Activated CD4-positive, alpha-beta T cell treated with anti-CD3 and anti-CD28 coated beads, Interleukin-2, amount 10 ng/mL, durations not matched to agents 24 days and 14 days (primary cell): Measurements from ENCODE around the gene ADAMTSL1. TPM values are rescaled to one million over a fixed set of nuclear protein-coding genes. Genes with fewer than 3 reads are reported as not detected.

Experiments used
- DNase-seq: peaks from one replicate; pipeline ENCODE4 v3.0.0; 2022
- H3K27ac Mint-ChIP-seq: one replicate; pipeline ENCODE4 v1.8.0; 2022; ENCODE audit warnings: mild to moderate bottlenecking, mixed read lengths
- H3K27me3 Mint-ChIP-seq: one replicate; pipeline ENCODE4 v1.8.0; 2022; ENCODE audit warnings: mixed read lengths
- H3K36me3 Mint-ChIP-seq: one replicate; pipeline ENCODE4 v1.8.0; 2022; ENCODE audit warnings: low read depth, mild to moderate bottlenecking, mixed read lengths
- H3K4me1 Mint-ChIP-seq: one replicate; pipeline ENCODE4 v1.8.0; 2021; ENCODE audit warnings: mixed read lengths
- H3K4me3 Mint-ChIP-seq: one replicate; pipeline ENCODE4 v1.8.0; 2022; ENCODE audit warnings: mild to moderate bottlenecking, moderate library complexity, mixed read lengths
- H3K9me3 Mint-ChIP-seq: one replicate; pipeline ENCODE4 v1.8.0; 2021; ENCODE audit warnings: mixed read lengths
- intact Hi-C: fragments of 100-400 bp; cut with micrococcal nuclease; formaldehyde crosslinking; loops from one replicate; pipeline ENCODE4 v1.15.1; 2023
- total RNA-seq: library from RNA; stranded (reverse); gene quantifications from 2 replicates; pipeline ENCODE4 v1.2.3, GENCODE V29; 2022

Gene ADAMTSL1
- total RNA-seq, 1 donor from 2014 or later = not detected

- H3K4me3 Mint-ChIP-seq = no peak overlapping the region
- H3K4me1 Mint-ChIP-seq = no peaks in the 10 kb centered on the region
- intact Hi-C loops = no loop called here
- no peaks in the 10 kb centered on the region for H3K36me3 Mint-ChIP-seq
- no peaks in the 10 kb centered on the region for H3K27me3 Mint-ChIP-seq
- peaks cover 13% of the 10 kb centered on the region for H3K9me3 Mint-ChIP-seq
- DNase-seq = no peak
- no peak overlapping the region for H3K27ac Mint-ChIP-seq
These were observed 62.6 kb downstream of the ADAMTSL1 start for GRCh38 chr9:18536554-18536953.

GRCh38 chr9:18539203-18539693 lies 65.3 kb downstream of the ADAMTSL1 start:
- H3K4me1 Mint-ChIP-seq = no peaks in the 10 kb centered on the region
- no peak overlapping the region for H3K4me3 Mint-ChIP-seq
- intact Hi-C loops = no loop called here
- H3K9me3 Mint-ChIP-seq = peaks cover 10% of the 10 kb centered on the region
- no peaks in the 10 kb centered on the region for H3K36me3 Mint-ChIP-seq
- DNase-seq = no peak
- no peaks in the 10 kb centered on the region for H3K27me3 Mint-ChIP-seq
- H3K27ac Mint-ChIP-seq = no peak overlapping the region

GRCh38 chr9:18542837-18543405 lies 69.0 kb downstream of the ADAMTSL1 start:
- Mint-ChIP-seq H3K4me3 (no peak overlapping the region), H3K27me3 (no peaks in the 10 kb centered on the region), H3K36me3 (no peaks in the 10 kb centered on the region), H3K4me1 (no peaks in the 10 kb centered on the region), H3K9me3 (peaks cover 4% of the 10 kb centered on the region), H3K27ac (no peak overlapping the region)
- no peak for DNase-seq
- intact Hi-C loops = no loop called here

GRCh38 chr9:18543406-18544192 lies 69.6 kb downstream of the ADAMTSL1 start:
- no peaks in the 10 kb centered on the region for H3K36me3 Mint-ChIP-seq
- no peak for DNase-seq
- H3K27ac Mint-ChIP-seq = no peak overlapping the region

GRCh38 chr9:18544456-18544855 lies 70.5 kb downstream of the ADAMTSL1 start:
- no peak overlapping the region for H3K27ac Mint-ChIP-seq
- H3K9me3 Mint-ChIP-seq = no peaks in the 10 kb centered on the region
- H3K36me3 Mint-ChIP-seq = no peaks in the 10 kb centered on the region
- no peak overlapping the region for H3K4me3 Mint-ChIP-seq
- no peaks in the 10 kb centered on the region for H3K27me3 Mint-ChIP-seq
- intact Hi-C loops = no loop called here
- no peaks in the 10 kb centered on the region for H3K4me1 Mint-ChIP-seq
- no peak for DNase-seq

More at GRCh38 chr9:18543406-18544192, 69.6 kb downstream of the ADAMTSL1 start:
- H3K9me3 Mint-ChIP-seq = peaks cover under 1% of the 10 kb centered on the region
- H3K4me1 Mint-ChIP-seq = no peaks in the 10 kb centered on the region
- intact Hi-C loops = no loop called here
- H3K4me3 Mint-ChIP-seq = no peak overlapping the region
- no peaks in the 10 kb centered on the region for H3K27me3 Mint-ChIP-seq

- H3K9me3 Mint-ChIP-seq = no peaks in the 10 kb centered on the region
- H3K4me1 Mint-ChIP-seq = no peaks in the 10 kb centered on the region
- intact Hi-C loops = no loop called here
- H3K27me3 Mint-ChIP-seq = no peaks in the 10 kb centered on the region
- no peak for DNase-seq
- no peaks in the 10 kb centered on the region for H3K36me3 Mint-ChIP-seq
- H3K4me3 Mint-ChIP-seq = no peak overlapping the region
- no peak overlapping the region for H3K27ac Mint-ChIP-seq
These were observed 71.8 kb downstream of the ADAMTSL1 start for GRCh38 chr9:18545636-18546360.

GRCh38 chr9:18548456-18548855 lies 74.5 kb downstream of the ADAMTSL1 start:
- no peak overlapping the region for H3K4me3 Mint-ChIP-seq
- no peaks in the 10 kb centered on the region for H3K36me3 Mint-ChIP-seq
- H3K27ac Mint-ChIP-seq = no peak overlapping the region
- no peak for DNase-seq
- H3K4me1 Mint-ChIP-seq = no peaks in the 10 kb centered on the region
- no peaks in the 10 kb centered on the region for H3K9me3 Mint-ChIP-seq
- intact Hi-C loops = no loop called here
- no peaks in the 10 kb centered on the region for H3K27me3 Mint-ChIP-seq

- H3K36me3 Mint-ChIP-seq = no peaks in the 10 kb centered on the region
- no peak for DNase-seq
- H3K4me1 Mint-ChIP-seq = no peaks in the 10 kb centered on the region
- H3K27ac Mint-ChIP-seq = no peak overlapping the region
- H3K9me3 Mint-ChIP-seq = no peaks in the 10 kb centered on the region
- intact Hi-C loops = no loop called here
- H3K27me3 Mint-ChIP-seq = no peaks in the 10 kb centered on the region
- H3K4me3 Mint-ChIP-seq = no peak overlapping the region
These were observed 75.8 kb downstream of the ADAMTSL1 start for GRCh38 chr9:18549772-18550171.

GRCh38 chr9:18550286-18550685 lies 76.3 kb downstream of the ADAMTSL1 start:
- H3K4me1 Mint-ChIP-seq = no peaks in the 10 kb centered on the region
- H3K27me3 Mint-ChIP-seq = no peaks in the 10 kb centered on the region
- intact Hi-C loops = no loop called here
- no peaks in the 10 kb centered on the region for H3K36me3 Mint-ChIP-seq
- H3K27ac Mint-ChIP-seq = no peak overlapping the region
- no peaks in the 10 kb centered on the region for H3K9me3 Mint-ChIP-seq
- H3K4me3 Mint-ChIP-seq = no peak overlapping the region
- DNase-seq = no peak

GRCh38 chr9:18554244-18554643 lies 80.3 kb downstream of the ADAMTSL1 start:
- no peaks in the 10 kb centered on the region for H3K9me3 Mint-ChIP-seq
- intact Hi-C loops = no loop called here
- no peak for DNase-seq
- H3K4me1 Mint-ChIP-seq = no peaks in the 10 kb centered on the region
- no peaks in the 10 kb centered on the region for H3K27me3 Mint-ChIP-seq
- no peak overlapping the region for H3K27ac Mint-ChIP-seq
- no peak overlapping the region for H3K4me3 Mint-ChIP-seq
- H3K36me3 Mint-ChIP-seq = no peaks in the 10 kb centered on the region

- Mint-ChIP-seq H3K27me3 (no peaks in the 10 kb centered on the region), H3K27ac (no peak overlapping the region), H3K9me3 (no peaks in the 10 kb centered on the region), H3K4me3 (no peak overlapping the region), H3K4me1 (no peaks in the 10 kb centered on the region), H3K36me3 (no peaks in the 10 kb centered on the region)
- no peak for DNase-seq
- intact Hi-C loops = no loop called here
These were observed 81.3 kb downstream of the ADAMTSL1 start for GRCh38 chr9:18555105-18555883.

GRCh38 chr9:18564018-18564880 lies 90.3 kb downstream of the ADAMTSL1 start:
- Mint-ChIP-seq H3K4me1 (no peaks in the 10 kb centered on the region), H3K36me3 (no peaks in the 10 kb centered on the region), H3K27me3 (no peaks in the 10 kb centered on the region), H3K9me3 (no peaks in the 10 kb centered on the region), H3K4me3 (no peak overlapping the region), H3K27ac (no peak overlapping the region)
- intact Hi-C loops = no loop called here
- DNase-seq = no peak

GRCh38 chr9:18566121-18566520 lies 92.2 kb downstream of the ADAMTSL1 start:
- no peak for DNase-seq
- H3K4me1 Mint-ChIP-seq = no peaks in the 10 kb centered on the region
- no peaks in the 10 kb centered on the region for H3K36me3 Mint-ChIP-seq
- no peaks in the 10 kb centered on the region for H3K27me3 Mint-ChIP-seq
- H3K4me3 Mint-ChIP-seq = no peak overlapping the region
- intact Hi-C loops = no loop called here
- H3K27ac Mint-ChIP-seq = no peak overlapping the region
- no peaks in the 10 kb centered on the region for H3K9me3 Mint-ChIP-seq
